ENCODE data around the gene FAM107A. TPM values are rescaled to one million over a fixed set of nuclear protein-coding genes. Genes with fewer than 3 reads are reported as not detected.

FAM107A gene
- polyA plus RNA-seq, 3 donors, result not detected

- no peak overlapping the region for H3K9ac ChIP-seq (ENCODE audit: insufficient read depth, low read length, poor library complexity, severe bottlenecking)
- Mint-ChIP-seq H3K36me3 (no peaks in the 10 kb centered on the region), H3K4me1 (peaks cover 7% of the 10 kb centered on the region), H3K27ac (no peak overlapping the region), H3K9me3 (peaks cover 0 to 2% (median 0%) of the 10 kb centered on the region in 7 donors), H3K4me3 (no peak overlapping the region), H3K27me3 (ENCODE audit: low read depth in 3 of 3) (peaks cover 3 to 10% (median 9%) of the 10 kb centered on the region in 3 donors)
- intact Hi-C loops (cut with micrococcal nuclease), result no loop called here
- H3K27ac ChIP-seq (ENCODE audit: low read depth in 1 of 2, low read length in 2 of 2), result no peak overlapping the region
- no peaks in the 10 kb centered on the region for H3K79me2 ChIP-seq (ENCODE audit: insufficient read depth, low read length)
- peaks cover 0 to 3% of the 10 kb centered on the region in 2 donors for H3K4me1 ChIP-seq (ENCODE audit: control insufficient read depth in 1 of 2, insufficient read depth in 2 of 2, low read length in 2 of 2)
- H3K9me3 ChIP-seq (replicated peaks in 1 of 2; ENCODE audit: control insufficient read depth in 1 of 2, insufficient read depth in 1 of 2, low read length in 2 of 2), result no peaks in the 10 kb centered on the region
- 92% methylated on average over 5 of the region's 5 CpGs for WGBS (ENCODE audit: insufficient coverage)
- no peak overlapping the region for H2AFZ ChIP-seq (ENCODE audit: insufficient read depth, low read depth, low read length, poor library complexity, severe bottlenecking)
- peaks cover 0 to 8% of the 10 kb centered on the region in 2 donors for H3K27me3 ChIP-seq (ENCODE audit: control insufficient read depth in 2 of 2, insufficient read depth in 2 of 2, low read length in 2 of 2)
- H3K4me2 ChIP-seq (replicated peaks; ENCODE audit: extremely low read depth, low read length, poor library complexity, severe bottlenecking), result no peak overlapping the region
- H3K4me3 ChIP-seq (replicated peaks in 1 of 3; ENCODE audit: low read depth in 2 of 3, low read length in 3 of 3), result no peak overlapping the region
- TF ChIP-seq CTCF (IDR thresholded peaks at IDR 0.05), result no peak
- H4K20me1 ChIP-seq (ENCODE audit: insufficient read depth, low read length), result no peaks in the 10 kb centered on the region
- H3K36me3 ChIP-seq (replicated peaks in 1 of 2; ENCODE audit: control insufficient read depth in 1 of 2, insufficient read depth in 2 of 2, low read length in 2 of 2), result no peaks in the 10 kb centered on the region
- no peak for DNase-seq
These were observed 16.9 kb upstream of the FAM107A start for GRCh38 chr3:58594117-58594516.

GRCh38 chr3:58591517-58592510, 14.6 kb upstream of the FAM107A start:
- no peak for TF ChIP-seq CTCF (IDR thresholded peaks at IDR 0.05)
- Histone ChIP-seq H3K4me3 (replicated peaks in 1 of 3; ENCODE audit: low read depth in 2 of 3, low read length in 3 of 3) (no peak overlapping the region), H2AFZ (ENCODE audit: insufficient read depth, low read depth, low read length, poor library complexity, severe bottlenecking) (no peak overlapping the region), H3K4me2 (replicated peaks; ENCODE audit: extremely low read depth, low read length, poor library complexity, severe bottlenecking) (no peak overlapping the region), H3K27ac (ENCODE audit: low read depth in 1 of 2, low read length in 2 of 2) (no peak overlapping the region), H3K4me1 (ENCODE audit: control insufficient read depth in 1 of 2, insufficient read depth in 2 of 2, low read length in 2 of 2) (peaks cover 0 to 3% of the 10 kb centered on the region in 2 donors), H3K9me3 (replicated peaks in 1 of 2; ENCODE audit: control insufficient read depth in 1 of 2, insufficient read depth in 1 of 2, low read length in 2 of 2) (peaks cover 0 to 6% of the 10 kb centered on the region in 2 donors), H4K20me1 (ENCODE audit: insufficient read depth, low read length) (no peaks in the 10 kb centered on the region), H3K79me2 (ENCODE audit: insufficient read depth, low read length) (no peaks in the 10 kb centered on the region), H3K9ac (ENCODE audit: insufficient read depth, low read length, poor library complexity, severe bottlenecking) (no peak overlapping the region), H3K27me3 (ENCODE audit: control insufficient read depth in 2 of 2, insufficient read depth in 2 of 2, low read length in 2 of 2) (peaks cover 14 to 29% of the 10 kb centered on the region in 2 donors), H3K36me3 (replicated peaks in 1 of 2; ENCODE audit: control insufficient read depth in 1 of 2, insufficient read depth in 2 of 2, low read length in 2 of 2) (no peaks in the 10 kb centered on the region)
- H3K4me1 Mint-ChIP-seq, result peaks cover 7% of the 10 kb centered on the region
- H3K27me3 Mint-ChIP-seq (ENCODE audit: low read depth in 3 of 3), result peaks cover 25 to 32% (median 31%) of the 10 kb centered on the region in 3 donors
- peaks cover 0 to 6% (median 5%) of the 10 kb centered on the region in 7 donors for H3K9me3 Mint-ChIP-seq
- DNase-seq, result peak in 1 of 3 donors; percentile 19
- H3K36me3 Mint-ChIP-seq, result no peaks in the 10 kb centered on the region
- no peak overlapping the region for H3K4me3 Mint-ChIP-seq
- WGBS (ENCODE audit: insufficient coverage), result 30% methylated on average over 3 of the region's 6 CpGs
- H3K27ac Mint-ChIP-seq, result no peak overlapping the region
- intact Hi-C loops (cut with micrococcal nuclease), result no loop called here

All from CD14-positive monocyte (primary cell).